ENCODE results near the gene TMC7.

Gene TMC7

GRCh38 chr16:18958621-18959029 is 25.1 kb upstream of the TMC7 start:
- no peak overlapping the region for H3K4me3 ChIP-seq (ENCODE audit: low read depth, low read length)
- DNase-seq (ENCODE audit: low read depth): no peak
- no peak for TF ChIP-seq CTCF (IDR thresholded peaks at IDR 0.05; ENCODE audit: insufficient read depth, low read depth, low read length, missing control alignments)

DNA sequence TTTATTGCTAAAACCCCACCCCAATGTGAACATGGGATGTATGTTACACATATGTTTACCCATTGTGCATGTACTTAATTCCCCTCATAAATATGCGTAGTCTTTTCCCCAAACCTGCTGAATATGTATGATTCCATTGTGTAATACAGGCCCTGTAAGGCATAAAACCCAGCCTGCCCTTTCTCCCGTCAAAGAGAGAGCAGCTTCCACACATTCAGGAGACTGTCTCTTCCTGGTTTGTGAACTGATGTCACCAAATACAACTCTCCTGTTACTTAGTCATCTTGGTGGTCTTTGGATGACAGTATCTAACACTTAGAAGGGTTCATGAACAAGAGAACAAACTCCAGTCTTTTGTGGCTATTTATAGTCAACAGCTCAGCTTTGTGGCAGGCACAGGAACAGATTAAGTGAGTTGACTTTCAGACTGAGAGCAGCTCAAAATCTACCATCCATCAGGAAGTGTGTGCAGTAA is 24.7 kb upstream of the TMC7 start:
- no peak for TF ChIP-seq CTCF (IDR thresholded peaks at IDR 0.05; ENCODE audit: insufficient read depth, low read depth, low read length, missing control alignments)
- H3K4me3 ChIP-seq (ENCODE audit: low read depth, low read length): no peak overlapping the region
- DNase-seq (ENCODE audit: low read depth): no peak

DNA sequence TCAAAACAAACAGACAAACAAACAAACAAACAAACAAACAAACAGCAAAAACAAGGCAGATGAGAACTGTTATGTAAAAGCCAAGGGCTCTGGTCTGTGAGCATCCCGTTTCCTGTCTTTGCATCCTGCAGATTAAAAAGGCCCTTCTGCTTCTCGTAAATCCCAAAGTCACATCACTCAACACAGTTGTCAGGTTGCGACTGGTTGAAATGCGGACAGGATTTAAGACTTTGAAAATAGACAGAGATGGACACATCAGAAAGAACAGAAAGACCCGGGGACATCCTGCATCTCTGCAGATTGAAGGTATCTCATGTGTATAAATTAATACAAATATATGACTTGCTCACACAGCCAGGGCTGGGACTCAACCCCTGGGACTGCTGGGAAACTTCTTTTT is 18.2 kb upstream of the TMC7 start:
- DNase-seq (ENCODE audit: low read depth): no peak
- no peak overlapping the region for H3K4me3 ChIP-seq (ENCODE audit: low read depth, low read length)
- no peak for TF ChIP-seq CTCF (IDR thresholded peaks at IDR 0.05; ENCODE audit: insufficient read depth, low read depth, low read length, missing control alignments)

DNA sequence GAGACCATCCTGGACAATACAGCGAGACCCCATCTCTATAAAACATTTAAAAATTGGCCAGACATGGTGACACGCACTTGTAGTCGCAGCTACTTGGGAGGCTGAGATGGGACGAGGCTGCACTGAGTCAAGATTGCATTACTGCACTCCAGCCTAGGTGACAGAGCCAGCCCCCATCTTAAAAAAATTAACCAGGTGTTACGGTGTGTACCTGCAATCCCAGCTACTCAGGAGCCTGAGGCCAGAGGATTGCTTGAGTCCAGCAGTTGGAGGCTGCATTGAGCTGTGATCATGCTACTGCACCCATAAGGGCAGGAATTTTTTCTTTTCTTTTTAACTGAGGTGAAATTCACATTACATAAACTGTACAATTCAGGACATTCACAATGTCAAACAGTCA is 16.9 kb upstream of the TMC7 start:
- H3K4me3 ChIP-seq (ENCODE audit: low read depth, low read length): no peak overlapping the region
- TF ChIP-seq CTCF (IDR thresholded peaks at IDR 0.05; ENCODE audit: insufficient read depth, low read depth, low read length, missing control alignments): no peak
- DNase-seq (ENCODE audit: low read depth): no peak

GRCh38 chr16:18969050-18969854 is 14.5 kb upstream of the TMC7 start:
- peak; percentile 89 for TF ChIP-seq CTCF (IDR thresholded peaks at IDR 0.05; ENCODE audit: insufficient read depth, low read depth, low read length, missing control alignments)
- H3K4me3 ChIP-seq (ENCODE audit: low read depth, low read length): peak overlapping the region; percentile 55
- DNase-seq (ENCODE audit: low read depth): peak; percentile 75

GRCh38 chr16:18969855-18970240 is 13.9 kb upstream of the TMC7 start:
- no peak for DNase-seq (ENCODE audit: low read depth)
- H3K4me3 ChIP-seq (ENCODE audit: low read depth, low read length): no peak overlapping the region
- TF ChIP-seq CTCF (IDR thresholded peaks at IDR 0.05; ENCODE audit: insufficient read depth, low read depth, low read length, missing control alignments): no peak

DNA sequence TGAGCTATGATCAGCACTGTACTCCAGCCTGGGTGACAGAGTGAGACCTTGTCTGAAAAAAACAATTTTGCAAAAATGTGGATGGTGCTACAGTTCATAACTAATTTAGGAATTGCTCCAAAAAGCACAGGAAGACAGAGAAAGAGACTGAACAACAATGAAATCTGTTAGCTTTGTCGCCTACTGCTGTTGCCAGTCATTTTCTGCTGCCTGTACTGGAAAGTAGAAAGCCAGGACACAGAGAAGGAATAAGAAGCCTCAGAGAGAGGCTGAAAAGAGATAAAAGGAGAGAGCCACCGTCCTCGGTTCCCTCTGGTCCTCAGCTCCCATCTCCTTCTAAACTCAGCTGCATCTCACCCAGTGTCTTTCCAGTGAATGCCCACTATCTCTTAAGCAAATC is 8.6 kb upstream of the TMC7 start:
- DNase-seq (ENCODE audit: low read depth): no peak
- H3K4me3 ChIP-seq (ENCODE audit: low read depth, low read length): no peak overlapping the region
- no peak for TF ChIP-seq CTCF (IDR thresholded peaks at IDR 0.05; ENCODE audit: insufficient read depth, low read depth, low read length, missing control alignments)

All from GM12865 (cell line).